CD4-positive, alpha-beta T cell treated with Interferon alpha-2 for 1 hour (primary cell): ENCODE measurements around the gene CFAP97D2.

Experiments
- DNase-seq, 2 donors: peaks; one replicate each; pipeline ENCODE4 v3.0.0-alpha.2; 2020 to 2022

The CFAP97D2 gene

GRCh38 chr13:114200399-114200911 lies 21.4 kb downstream of the CFAP97D2 start:
- DNase-seq: no peak

- DNase-seq: no peak
These were observed 23.5 kb downstream of the CFAP97D2 start for GRCh38 chr13:114202581-114202980.

DNA sequence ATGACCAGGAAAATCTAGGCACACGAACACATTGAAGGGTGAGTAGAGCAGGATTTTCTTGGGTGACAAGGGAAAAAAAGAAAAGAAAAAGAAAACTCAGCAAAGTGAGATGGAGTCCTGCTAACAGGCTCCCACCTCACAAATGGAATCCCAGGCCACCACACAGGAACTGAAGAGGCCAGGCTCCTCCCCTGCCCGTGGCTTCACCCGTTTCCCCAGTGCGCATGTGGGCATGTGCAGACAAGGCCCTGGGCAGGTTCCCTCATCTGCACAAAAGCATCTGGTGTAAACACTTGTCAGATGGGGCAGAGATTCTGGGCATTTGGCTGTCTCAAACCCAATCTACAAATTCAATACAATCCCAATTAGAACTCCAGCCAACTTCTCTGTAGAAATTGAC lies 24.5 kb downstream of the CFAP97D2 start:
- DNase-seq: peak in 1 of 2 donors; percentile 45

GRCh38 chr13:114204894-114205293 lies 25.8 kb downstream of the CFAP97D2 start:
- peak in 1 of 2 donors; percentile 43 for DNase-seq

- DNase-seq: no peak
These were observed 29.1 kb downstream of the CFAP97D2 start for GRCh38 chr13:114208134-114208533.

DNA sequence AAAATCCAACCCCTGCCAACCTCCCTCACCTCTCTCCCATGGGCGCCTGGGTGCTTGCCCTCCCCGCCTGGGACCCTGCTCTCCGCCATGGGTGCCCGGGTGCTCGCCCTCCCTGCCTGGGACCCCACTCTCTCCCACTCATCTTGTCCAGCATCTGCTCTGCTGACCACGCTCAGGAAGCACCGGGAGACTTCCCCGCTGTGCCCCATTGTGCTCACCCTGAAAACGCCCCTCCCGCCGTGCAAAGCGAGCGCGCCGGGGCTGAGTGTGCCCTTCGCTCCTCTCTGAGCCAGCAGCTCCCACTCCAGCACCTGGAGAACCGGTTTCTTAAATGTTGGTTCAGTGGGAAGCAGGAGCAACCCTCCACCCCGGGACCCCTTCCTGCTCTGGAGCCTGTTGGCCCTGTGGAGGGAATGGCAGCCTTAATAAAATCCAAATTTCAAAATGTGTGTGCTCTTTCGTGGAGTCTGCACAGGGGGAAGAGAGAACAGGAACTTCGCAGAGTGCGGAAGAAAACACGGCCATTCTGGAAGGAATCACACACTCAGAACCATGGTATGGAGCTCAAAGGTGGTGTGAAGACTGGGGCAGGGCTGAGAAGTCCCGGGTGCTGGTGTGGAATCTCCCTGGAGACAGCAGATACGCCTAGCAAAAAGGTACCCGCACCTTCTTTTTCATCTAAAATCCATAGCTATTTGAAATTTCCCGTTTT lies 32.5 kb downstream of the CFAP97D2 start:
- DNase-seq: no peak

DNA sequence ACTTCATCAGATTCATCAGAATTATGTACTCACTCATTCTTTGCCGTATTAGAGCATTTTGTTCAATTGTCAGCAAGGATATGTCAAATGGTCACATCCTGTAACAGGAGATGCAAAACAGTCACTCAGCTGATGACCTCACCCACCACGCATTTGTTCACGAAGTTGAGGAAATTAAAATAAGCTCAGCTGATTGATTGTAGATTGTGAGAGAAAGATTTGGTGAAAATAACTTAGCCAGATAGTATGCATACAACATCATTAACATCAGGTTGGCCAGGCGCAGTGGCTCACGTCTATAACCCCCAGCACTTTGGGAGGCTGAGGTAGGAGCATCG lies 33.1 kb downstream of the CFAP97D2 start:
- no peak for DNase-seq

GRCh38 chr13:114213980-114214379 lies 34.9 kb downstream of the CFAP97D2 start:
- no peak for DNase-seq

DNA sequence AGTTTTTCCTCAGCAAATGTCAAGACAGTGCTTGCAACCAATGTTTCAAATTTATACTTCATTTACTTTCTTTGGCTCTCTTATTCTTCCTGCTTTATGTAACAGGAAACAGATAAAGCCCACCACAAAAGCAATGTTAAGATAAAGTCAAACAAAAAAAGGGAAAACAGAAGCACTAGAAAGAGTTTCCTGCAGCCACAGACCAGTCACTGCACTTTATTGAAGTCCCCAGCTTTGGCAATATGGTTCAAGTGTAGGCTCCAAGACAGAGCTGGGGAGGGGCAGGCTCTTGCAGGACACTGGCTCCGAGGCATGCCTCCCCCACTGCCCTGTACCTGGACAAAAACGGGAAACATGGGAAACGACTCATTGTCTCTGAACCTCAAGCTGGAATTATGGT lies 40.3 kb downstream of the CFAP97D2 start:
- DNase-seq: no peak

GRCh38 chr13:114222461-114222968 lies 43.5 kb downstream of the CFAP97D2 start:
- DNase-seq: no peak

DNA sequence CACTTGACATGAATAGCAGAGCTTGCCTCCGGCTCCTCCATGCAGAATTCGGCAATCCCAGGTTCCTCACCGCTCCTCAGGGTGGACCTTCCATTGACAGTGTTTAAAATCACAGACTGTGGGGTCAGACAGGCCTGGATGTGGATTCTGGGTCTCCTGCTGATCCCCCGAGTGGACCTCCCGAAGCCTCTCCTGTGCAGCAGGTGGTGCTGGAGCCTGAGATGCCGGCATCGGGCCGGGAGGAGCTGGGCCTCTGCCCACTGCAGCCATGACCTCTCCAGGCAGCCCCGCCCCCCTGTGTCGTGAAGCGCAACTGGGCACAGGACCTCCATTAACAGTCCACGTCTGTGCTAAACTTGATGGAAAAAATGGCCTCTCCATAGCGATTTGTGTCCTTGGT lies 45.1 kb downstream of the CFAP97D2 start:
- no peak for DNase-seq

- DNase-seq: no peak
These were observed 46.6 kb downstream of the CFAP97D2 start for GRCh38 chr13:114225610-114226009.

GRCh38 chr13:114226088-114226487 lies 47.0 kb downstream of the CFAP97D2 start:
- DNase-seq: peak in 1 of 2 donors; percentile 17

DNA sequence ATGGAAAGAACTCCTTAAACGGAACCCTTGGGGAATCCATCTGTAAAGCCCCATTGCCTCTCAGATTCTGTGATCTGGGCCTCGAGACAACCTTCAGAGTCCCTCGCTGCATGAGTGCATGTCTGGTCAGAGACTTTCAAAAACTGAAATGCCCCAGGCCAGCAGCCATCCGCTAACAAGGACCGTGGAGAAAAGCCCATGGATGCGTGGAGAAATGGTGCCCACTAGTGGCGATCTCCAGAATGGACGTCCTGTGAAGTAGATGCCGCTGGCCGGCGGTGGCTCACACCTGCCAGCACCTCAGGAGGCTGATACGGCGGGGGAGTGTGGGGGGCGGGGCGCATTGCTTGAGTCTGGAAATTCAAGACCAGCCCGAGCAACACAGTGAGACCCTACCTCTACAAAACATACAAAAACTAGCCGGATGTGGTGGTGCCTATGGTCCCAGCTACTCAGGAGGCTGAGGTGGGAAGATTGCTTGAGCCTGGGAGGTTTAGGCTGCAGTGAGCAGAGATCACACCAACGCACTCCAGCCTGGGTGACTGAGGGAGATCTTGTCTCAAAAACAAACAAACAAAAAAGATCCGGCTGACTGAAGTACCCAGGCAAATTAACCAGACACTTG lies 47.8 kb downstream of the CFAP97D2 start:
- peak; percentile 83 to 88 for DNase-seq

- DNase-seq: no peak
These were observed 48.5 kb downstream of the CFAP97D2 start for GRCh38 chr13:114227528-114227927.

DNA sequence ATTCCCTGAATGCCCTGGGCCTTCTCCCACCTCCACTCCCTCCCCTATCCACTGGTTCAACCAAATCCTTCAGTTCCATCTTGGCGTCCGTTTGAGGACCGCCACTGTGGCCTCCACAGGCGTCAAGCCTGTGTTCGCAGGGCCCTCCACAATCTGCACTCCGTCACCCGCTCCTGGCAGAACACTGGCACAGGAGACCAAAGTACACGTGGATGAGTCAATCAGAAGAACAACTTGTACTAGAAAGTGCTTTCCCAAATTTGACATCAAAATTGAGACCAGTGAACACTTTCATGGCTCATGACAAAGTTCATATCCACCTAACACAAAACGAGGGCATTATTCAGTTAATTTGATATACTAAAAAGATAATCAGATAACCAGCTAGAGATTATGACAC lies 49.1 kb downstream of the CFAP97D2 start:
- DNase-seq: no peak

DNA sequence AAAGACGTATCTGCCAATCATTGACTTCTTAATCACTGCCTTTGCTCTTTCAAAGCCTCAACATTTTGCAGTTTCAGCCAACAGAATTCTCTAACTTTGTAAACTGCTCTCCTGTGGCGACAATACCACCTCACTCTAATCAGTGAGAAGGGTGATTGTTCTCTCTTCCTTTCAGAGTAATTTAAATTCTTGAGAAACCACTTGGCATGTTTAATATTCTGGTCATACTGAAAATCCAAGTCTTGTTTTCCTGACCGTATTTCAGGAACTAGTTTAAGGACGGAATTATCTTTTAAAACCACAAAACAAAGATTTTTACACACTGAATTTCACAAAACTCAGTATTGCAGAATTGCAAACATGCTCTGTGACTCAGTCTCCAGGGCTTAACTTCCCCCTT lies 50.4 kb downstream of the CFAP97D2 start:
- DNase-seq: no peak

GRCh38 chr13:114230117-114230516 lies 51.1 kb downstream of the CFAP97D2 start:
- no peak for DNase-seq

DNA sequence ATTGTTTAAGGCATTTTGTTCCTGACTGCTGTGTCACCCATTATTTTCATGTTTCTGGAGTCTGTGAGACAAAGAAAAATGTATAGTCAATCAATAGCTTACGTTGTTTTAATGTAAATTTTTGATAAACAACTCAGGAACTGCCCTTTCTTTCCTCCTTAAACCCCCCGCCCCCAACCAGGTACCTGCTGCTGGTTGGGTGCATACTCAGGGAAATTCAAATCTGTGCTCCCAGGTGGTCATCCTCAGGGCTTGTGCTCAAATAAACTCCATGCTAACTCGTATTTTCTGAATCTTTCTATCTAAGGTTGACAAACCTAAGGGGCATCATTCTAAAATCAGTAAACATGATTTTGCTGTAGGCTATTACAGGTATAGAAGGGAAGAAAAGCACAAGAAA lies 51.5 kb downstream of the CFAP97D2 start:
- DNase-seq: no peak

DNA sequence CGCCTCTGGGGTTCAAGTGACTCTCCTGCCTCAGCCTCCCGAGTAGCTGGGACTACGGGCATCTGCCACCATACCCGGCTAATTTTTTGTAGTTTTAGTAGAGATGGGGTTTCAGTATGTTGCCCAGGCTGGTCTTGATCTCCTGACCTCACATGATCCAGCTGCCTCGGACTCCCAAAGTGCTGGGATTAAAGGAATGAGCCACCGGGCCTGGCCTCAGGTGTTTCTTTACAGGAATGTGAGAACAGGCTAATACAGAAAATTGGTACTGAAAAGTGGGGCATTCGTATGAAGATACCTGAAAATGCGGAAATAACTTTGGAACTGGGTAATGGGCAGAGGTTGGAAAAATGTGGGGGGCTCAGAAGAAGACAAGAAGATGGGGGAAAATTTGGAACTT lies 52.8 kb downstream of the CFAP97D2 start:
- no peak for DNase-seq

DNA sequence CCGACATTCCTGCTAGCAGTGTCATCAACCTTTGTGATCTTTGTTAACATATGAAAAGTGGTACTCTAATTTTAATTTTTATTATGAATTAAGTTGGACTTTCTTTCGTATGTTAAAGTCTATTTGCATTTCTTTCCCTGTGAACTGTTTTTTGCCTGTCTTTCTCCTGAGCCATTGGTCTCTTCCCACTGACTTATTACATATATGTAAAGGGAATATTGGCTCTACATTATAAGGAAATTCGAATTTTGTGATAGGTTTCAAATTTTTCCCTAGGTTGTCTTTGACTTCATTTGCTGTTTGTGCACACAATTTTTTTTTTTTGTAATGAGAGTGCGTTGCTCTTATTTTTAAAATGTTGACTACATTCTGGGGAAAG lies 55.2 kb downstream of the CFAP97D2 start:
- no peak for DNase-seq

- peak; percentile 81 to 82 for DNase-seq
These were observed 55.8 kb downstream of the CFAP97D2 start, which contains the start of gene CDC16 for GRCh38 chr13:114234645-114235421. Gene CDC16 (plus strand): TSS chr13:114234897. CDS start chr13:114235085, 188 bp downstream.

- no peak for DNase-seq
These were observed 56.6 kb downstream of the CFAP97D2 start for GRCh38 chr13:114235697-114236096.

- DNase-seq: no peak
These were observed 57.2 kb downstream of the CFAP97D2 start for GRCh38 chr13:114236227-114236626.
